ENCODE data around the gene OR11A1. TPM values are rescaled to one million over a fixed set of nuclear protein-coding genes. Genes with fewer than 3 reads are reported as not detected.

Gene OR11A1
- total RNA-seq = not detected in 2 replicates

DNA sequence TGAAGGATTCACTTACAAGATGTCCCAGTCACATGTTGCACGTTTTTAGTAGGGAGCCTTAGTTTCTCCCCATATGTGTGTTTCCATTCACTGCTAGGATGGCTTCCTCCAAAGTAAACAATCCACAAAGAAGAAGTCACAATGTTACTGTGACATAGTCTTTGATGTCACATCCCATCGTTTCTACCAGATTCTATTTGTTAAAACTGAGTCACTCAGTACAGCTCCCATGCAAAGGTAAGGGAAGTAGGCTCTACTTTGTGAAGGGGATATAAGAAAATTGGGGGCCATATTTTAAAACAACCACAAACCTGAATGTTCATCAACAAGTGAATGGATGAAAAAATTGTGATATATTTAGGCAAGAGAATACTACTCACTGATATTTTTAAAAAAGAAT lies at the start of gene OR11A1, which contains the start of gene OR2H1:
OR11A1 (minus strand) TSS at position 101 of the 400 bp plus-strand sequence. CDS start 29,430 bp downstream, outside the sequence.
OR2H1 (plus strand) TSS at position 185 of the 400 bp plus-strand sequence. CDS start 4,615 bp downstream, outside the sequence.

GRCh38 chr6:29487660-29488059 lies 30.8 kb upstream of the OR11A1 start, which contains the start of gene MAS1L:
Gene MAS1L, minus strand, starts transcription at chr6:29487956. Its CDS starts 54 bp downstream, at chr6:29487902.

GRCh38 chr6:29439006-29439405 lies 17.9 kb downstream of the OR11A1 start, which contains the start of gene OR10C1:
Gene OR10C1, plus strand, starts transcription at chr6:29439306. Its CDS starts 710 bp downstream, at chr6:29440016.

GRCh38 chr6:29414588-29414987 lies 42.3 kb downstream of the OR11A1 start, which contains the start of gene OR12D1:
Gene OR12D1, plus strand, starts transcription at chr6:29414928.

DNA sequence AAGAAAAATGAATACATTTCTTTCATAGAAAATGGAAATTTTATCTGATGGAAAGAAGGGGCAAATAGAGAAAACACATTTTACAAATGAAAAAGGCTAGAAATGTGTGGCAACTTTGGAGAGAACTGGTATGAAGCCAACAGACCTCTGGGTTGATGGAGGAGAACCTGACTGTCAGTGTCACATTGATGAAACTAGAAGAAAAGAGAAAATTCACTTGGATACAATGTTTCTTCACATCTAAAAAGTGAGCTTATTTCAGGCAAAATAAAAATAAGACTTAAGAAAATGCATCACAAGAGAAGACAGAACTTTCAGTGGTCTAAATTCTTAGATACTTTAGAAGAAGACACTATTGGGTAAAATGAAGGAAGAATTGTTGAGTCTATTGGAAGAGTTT lies 61.5 kb downstream of the OR11A1 start, which contains the start of gene OR12D2:
OR12D2 (plus strand) TSS at position 301 of the 400 bp plus-strand sequence. CDS start 1,069 bp downstream, outside the sequence.

Other genes with a start within 250 kb of the OR11A1 start
- not detected in 2 replicates for gene OR14J1, start 155.4 kb downstream of the OR11A1 start, total RNA-seq
- gene OR5V1, start 88.2 kb downstream of the OR11A1 start, total RNA-seq = not detected in 2 replicates
- not detected in 2 replicates for gene OR12D3, start 81.8 kb downstream of the OR11A1 start, total RNA-seq
- gene OR12D2, start 61.4 kb downstream of the OR11A1 start, total RNA-seq = not detected in 2 replicates
- not detected in 2 replicates for gene OR12D1, start 42.1 kb downstream of the OR11A1 start, total RNA-seq
- gene OR10C1, start 17.8 kb downstream of the OR11A1 start, total RNA-seq = not detected in 2 replicates
- not detected in 2 replicates for gene OR2H1, start 84 bp upstream of the OR11A1 start, total RNA-seq
- not detected in 2 replicates for gene MAS1L, start 30.9 kb upstream of the OR11A1 start, total RNA-seq
- gene UBD, start 102.7 kb upstream of the OR11A1 start, total RNA-seq = not detected in 2 replicates
- not detected in 2 replicates for gene OR2H2, start 128.1 kb upstream of the OR11A1 start, total RNA-seq
- 18.3 and 25.4 TPM in 2 replicates for gene GABBR1, start 176.1 kb upstream of the OR11A1 start, total RNA-seq
- gene MOG, start 200.0 kb upstream of the OR11A1 start, total RNA-seq = not detected in 2 replicates
- 0.07 TPM in 1 of 2 replicates, not detected in the other for gene ZFP57, start 224.1 kb upstream of the OR11A1 start, total RNA-seq

Measured in smooth muscle cell of the pulmonary artery (primary cell).